GM12872 (cell line): ENCODE results near the gene DOHH.

ENCODE experiments used
- TF ChIP-seq, protein P1 (sequence below): IDR thresholded peaks from 3 replicates; pipeline ENCODE4 v1.5.1; 2011; ENCODE audit warnings: low read depth, mild to moderate bottlenecking, low read length, moderate library complexity; ENCODE audit not compliant: insufficient read depth

DOHH gene

DNA sequence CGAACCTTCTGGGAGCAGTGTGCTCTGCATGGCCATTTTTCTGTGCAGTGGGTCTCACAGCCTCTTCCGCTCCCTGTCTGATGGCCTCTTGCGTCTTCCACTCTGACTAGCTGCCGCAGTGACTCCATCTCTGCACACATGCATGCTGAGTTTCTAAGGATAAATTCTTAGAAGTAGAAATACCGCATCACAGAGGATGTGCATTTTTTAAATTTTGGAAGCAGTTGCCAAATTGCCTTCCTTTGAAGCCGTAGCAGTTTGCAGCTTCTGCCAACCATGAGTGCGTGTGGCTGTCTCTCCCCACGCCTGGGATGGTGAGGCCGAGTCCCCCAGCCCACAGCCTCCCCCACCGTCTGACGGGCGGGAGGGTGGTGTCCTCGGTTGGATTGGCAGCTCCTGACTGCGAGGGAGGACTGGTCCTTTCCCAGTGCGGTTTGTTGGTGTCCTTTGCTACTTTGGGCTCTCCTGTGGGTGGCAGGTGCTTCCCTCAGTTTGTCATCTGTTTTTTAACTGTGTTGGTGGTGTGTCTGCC lies 15.5 kb upstream of the DOHH start:
- TF ChIP-seq, protein P1, sequence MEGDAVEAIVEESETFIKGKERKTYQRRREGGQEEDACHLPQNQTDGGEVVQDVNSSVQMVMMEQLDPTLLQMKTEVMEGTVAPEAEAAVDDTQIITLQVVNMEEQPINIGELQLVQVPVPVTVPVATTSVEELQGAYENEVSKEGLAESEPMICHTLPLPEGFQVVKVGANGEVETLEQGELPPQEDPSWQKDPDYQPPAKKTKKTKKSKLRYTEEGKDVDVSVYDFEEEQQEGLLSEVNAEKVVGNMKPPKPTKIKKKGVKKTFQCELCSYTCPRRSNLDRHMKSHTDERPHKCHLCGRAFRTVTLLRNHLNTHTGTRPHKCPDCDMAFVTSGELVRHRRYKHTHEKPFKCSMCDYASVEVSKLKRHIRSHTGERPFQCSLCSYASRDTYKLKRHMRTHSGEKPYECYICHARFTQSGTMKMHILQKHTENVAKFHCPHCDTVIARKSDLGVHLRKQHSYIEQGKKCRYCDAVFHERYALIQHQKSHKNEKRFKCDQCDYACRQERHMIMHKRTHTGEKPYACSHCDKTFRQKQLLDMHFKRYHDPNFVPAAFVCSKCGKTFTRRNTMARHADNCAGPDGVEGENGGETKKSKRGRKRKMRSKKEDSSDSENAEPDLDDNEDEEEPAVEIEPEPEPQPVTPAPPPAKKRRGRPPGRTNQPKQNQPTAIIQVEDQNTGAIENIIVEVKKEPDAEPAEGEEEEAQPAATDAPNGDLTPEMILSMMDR = no peak

- TF ChIP-seq, protein P1 = no peak
Measured at GRCh38 chr19:3514930-3515329, 14.5 kb upstream of the DOHH start.

DNA sequence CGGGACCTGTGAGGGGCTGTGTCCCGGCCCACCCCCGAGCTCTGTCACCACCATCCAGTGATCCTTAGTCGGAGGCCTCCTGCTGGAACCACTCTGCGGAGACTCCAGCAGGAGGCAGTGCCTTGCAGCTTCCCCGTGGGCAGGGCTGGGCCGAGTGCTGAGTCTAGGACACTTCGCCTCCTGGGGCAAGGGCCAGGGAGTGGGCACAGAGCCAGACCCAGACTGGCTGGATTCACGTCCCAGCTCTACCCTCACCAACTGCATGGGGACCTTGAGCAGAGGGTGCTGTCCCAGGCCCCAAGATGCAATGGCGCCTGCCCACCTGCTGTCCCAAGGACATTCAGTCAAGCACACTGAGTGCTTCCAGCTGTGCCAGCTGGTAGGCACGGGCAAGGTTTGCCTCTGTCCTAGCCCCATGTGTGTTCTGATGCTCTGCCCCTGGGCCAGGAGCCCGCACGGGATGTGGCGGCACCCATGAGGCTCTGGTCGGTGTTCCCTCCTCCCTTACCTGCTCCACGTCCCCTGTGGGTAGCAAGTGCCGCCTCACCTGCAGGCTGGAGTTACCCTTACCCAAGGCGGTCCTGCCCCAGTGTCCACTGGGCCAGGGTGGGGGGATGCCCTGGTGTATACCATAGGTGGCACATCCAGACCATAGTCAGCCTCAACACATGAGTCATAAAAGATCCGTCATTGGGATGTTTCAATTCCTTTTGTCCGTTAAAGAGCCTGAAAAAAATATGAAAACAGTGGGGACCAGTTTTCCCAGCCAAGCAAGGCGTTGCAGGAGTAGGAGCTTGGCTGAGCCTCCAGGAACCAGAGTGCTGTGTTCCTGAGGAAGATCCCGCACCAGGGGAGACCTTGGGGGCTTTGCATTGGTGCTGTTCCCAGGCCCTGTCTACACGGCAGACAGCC lies 13.0 kb upstream of the DOHH start:
- TF ChIP-seq, protein P1 = no peak

GRCh38 chr19:3512562-3513228 lies 12.2 kb upstream of the DOHH start:
- TF ChIP-seq, protein P1 = no peak

GRCh38 chr19:3511506-3512251 lies 11.2 kb upstream of the DOHH start:
- TF ChIP-seq, protein P1 = no peak

DNA sequence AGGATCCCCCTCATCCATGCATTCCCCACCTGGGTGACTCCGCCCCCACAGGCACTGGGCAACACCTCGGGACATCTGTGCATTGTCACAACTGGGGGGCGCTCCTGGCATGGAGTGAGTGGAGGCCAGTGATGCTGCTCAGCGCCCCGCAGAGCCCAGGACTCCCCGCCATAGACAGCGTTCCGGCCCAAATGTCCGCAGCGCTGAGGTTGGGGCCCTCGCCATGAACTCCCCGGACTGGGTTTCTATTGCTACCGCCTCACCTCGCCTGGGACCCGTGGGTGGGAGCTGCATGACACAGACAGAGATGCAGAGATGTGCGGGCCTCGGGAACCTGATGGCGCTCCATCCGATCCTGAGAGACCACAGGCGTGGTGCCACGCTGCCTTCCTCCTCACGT lies 10.3 kb upstream of the DOHH start:
- TF ChIP-seq, protein P1 = no peak

GRCh38 chr19:3509566-3509989 lies 9.1 kb upstream of the DOHH start:
- TF ChIP-seq, protein P1 = no peak
